OCI-LY3 (cell line): Measurements from ENCODE around the gene SUGP2.

ENCODE experiments used
- H2AFZ ChIP-seq: fragments of 200-600, 300-600 bp; shearing (Covaris generic); 2 replicates; pipeline ENCODE4 v1.6.0; 2014; ENCODE audit warnings: antibody characterized with exemption, low read depth, low read length
- H3K27ac ChIP-seq: fragments of 200-600, 300-600 bp; sonication (generic); 2 replicates; pipeline ENCODE4 v1.5.1; 2014; ENCODE audit warnings: mild to moderate bottlenecking, low read length, moderate library complexity, mixed read lengths
- H3K27me3 ChIP-seq: fragments of 200-600, 300-600 bp; sonication (generic); 2 replicates; pipeline ENCODE4 v1.6.1; 2014; ENCODE audit warnings: low read depth, low read length, mixed read lengths
- H3K36me3 ChIP-seq: fragments of 200-600, 300-600 bp; sonication (generic); replicated peaks from 2 replicates; pipeline ENCODE3; 2014; ENCODE audit warnings: low read depth, low read length, mixed read lengths
- H3K4me1 ChIP-seq: fragments of 300-600, 200-600 bp; sonication (generic); 2 replicates; pipeline ENCODE4 v1.6.1; 2014; ENCODE audit warnings: low read length, mixed read lengths
- H3K4me2 ChIP-seq: fragments of 200-600, 300-600 bp; sonication (generic); 2 replicates; pipeline ENCODE4 v1.6.1; 2014; ENCODE audit warnings: low read length, mixed read lengths
- H3K4me3 ChIP-seq: fragments of 300-600, 200-600 bp; sonication (generic); 2 replicates; pipeline ENCODE4 v1.5.1; 2014; ENCODE audit warnings: antibody characterized with exemption, mild to moderate bottlenecking, low read length, moderate library complexity
- H3K79me2 ChIP-seq: fragments of 300-600, 200-600 bp; shearing (Covaris generic); 2 replicates; pipeline ENCODE4 v1.6.1; 2014; ENCODE audit warnings: mild to moderate bottlenecking, low read length, mixed read lengths
- H3K9ac ChIP-seq: fragments of 300-600, 200-600 bp; shearing (Covaris generic); 2 replicates; pipeline ENCODE4 v1.6.0; 2014; ENCODE audit warnings: mild to moderate bottlenecking, low read length, moderate library complexity
- H3K9me3 ChIP-seq: fragments of 200-600, 300-600 bp; shearing (Covaris generic); 2 replicates; pipeline ENCODE4 v1.6.1; 2014; ENCODE audit warnings: low read length, mixed read lengths; ENCODE audit not compliant: insufficient read depth
- H4K20me1 ChIP-seq: fragments of 200-600, 300-600 bp; sonication (generic); 2 replicates; pipeline ENCODE4 v1.6.1; 2016; ENCODE audit warnings: low read length, mixed read lengths; ENCODE audit not compliant: insufficient read depth
- EZH2phosphoT487 ChIP-seq: fragments of 200-600 bp; shearing (Covaris generic); IDR thresholded peaks from 2 replicates; pipeline ENCODE4 v1.6.1; 2018; ENCODE audit warnings: antibody characterized with exemption, mixed run types, low read depth
- TF ChIP-seq, protein P1 (sequence below): fragments of 200-600, 300-600 bp; sonication (generic); IDR thresholded peaks from 2 replicates; pipeline ENCODE4 v1.5.1; 2014; ENCODE audit warnings: antibody characterized with exemption, low read length, low read depth

SUGP2 gene

DNA sequence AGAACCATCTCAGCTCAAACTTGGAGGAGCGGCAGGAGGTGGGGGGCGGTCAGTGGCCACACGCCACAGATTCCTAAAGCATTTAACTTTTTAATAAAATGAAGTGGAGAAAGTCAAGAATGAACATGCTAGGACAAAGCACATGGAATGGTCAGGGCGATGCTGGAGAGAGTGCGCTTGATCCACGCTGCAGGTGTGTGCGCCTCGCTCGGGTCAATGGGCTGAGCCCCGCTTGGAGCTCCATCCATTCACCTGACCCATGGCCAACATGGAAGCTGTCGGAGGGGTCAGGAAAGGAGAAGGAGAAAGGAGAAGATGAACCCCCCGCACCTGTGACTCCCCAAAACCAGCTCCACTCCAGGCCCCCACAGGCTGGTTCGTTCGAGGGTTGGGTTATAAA lies 41.8 kb downstream of the SUGP2 start:
- H3K4me2 ChIP-seq = no peak overlapping the region
- no peak overlapping the region for H3K4me3 ChIP-seq
- peaks cover 2% of the 10 kb centered on the region; the same call in 1 of the 2 replicates for H3K27me3 ChIP-seq
- H3K9ac ChIP-seq = no peak overlapping the region
- no peaks in the 10 kb centered on the region for H3K9me3 ChIP-seq
- no peaks in the 10 kb centered on the region for H3K4me1 ChIP-seq
- H4K20me1 ChIP-seq = peaks cover 2% of the 10 kb centered on the region
- TF ChIP-seq, protein P1, sequence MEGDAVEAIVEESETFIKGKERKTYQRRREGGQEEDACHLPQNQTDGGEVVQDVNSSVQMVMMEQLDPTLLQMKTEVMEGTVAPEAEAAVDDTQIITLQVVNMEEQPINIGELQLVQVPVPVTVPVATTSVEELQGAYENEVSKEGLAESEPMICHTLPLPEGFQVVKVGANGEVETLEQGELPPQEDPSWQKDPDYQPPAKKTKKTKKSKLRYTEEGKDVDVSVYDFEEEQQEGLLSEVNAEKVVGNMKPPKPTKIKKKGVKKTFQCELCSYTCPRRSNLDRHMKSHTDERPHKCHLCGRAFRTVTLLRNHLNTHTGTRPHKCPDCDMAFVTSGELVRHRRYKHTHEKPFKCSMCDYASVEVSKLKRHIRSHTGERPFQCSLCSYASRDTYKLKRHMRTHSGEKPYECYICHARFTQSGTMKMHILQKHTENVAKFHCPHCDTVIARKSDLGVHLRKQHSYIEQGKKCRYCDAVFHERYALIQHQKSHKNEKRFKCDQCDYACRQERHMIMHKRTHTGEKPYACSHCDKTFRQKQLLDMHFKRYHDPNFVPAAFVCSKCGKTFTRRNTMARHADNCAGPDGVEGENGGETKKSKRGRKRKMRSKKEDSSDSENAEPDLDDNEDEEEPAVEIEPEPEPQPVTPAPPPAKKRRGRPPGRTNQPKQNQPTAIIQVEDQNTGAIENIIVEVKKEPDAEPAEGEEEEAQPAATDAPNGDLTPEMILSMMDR = no peak
- no peak for TF ChIP-seq EZH2phosphoT487
- no peaks in the 10 kb centered on the region for H3K79me2 ChIP-seq
- no peak overlapping the region for H2AFZ ChIP-seq
- peaks cover 42% of the 10 kb centered on the region for H3K36me3 ChIP-seq
- H3K27ac ChIP-seq = no peak overlapping the region

DNA sequence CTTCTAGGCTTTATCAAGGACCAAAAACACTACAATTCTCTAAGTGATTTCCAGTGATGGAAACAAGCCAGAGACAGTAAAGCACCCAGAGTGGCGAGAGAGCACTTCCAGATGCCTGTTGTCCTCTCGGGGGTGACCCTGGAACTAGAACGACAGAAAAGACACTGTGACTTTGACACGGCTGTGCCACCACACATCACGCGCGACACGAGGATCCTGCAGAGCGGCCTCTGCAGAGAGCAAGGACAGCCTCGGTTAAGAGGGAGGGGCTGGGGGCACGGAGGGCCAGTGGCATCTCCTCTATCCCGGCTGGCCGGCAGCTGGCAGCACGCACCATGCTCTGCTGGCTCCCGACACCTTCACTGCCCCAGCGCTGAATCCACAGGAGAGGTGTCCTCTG lies 42.3 kb downstream of the SUGP2 start:
- Histone ChIP-seq H3K79me2 (no peaks in the 10 kb centered on the region), H3K4me1 (no peaks in the 10 kb centered on the region), H3K4me2 (no peak overlapping the region), H4K20me1 (peaks cover 2% of the 10 kb centered on the region), H3K9ac (no peak overlapping the region), H3K9me3 (no peaks in the 10 kb centered on the region), H3K27ac (no peak overlapping the region), H2AFZ (no peak overlapping the region), H3K4me3 (no peak overlapping the region), H3K27me3 (peaks cover 3% of the 10 kb centered on the region; the same call in 1 of the 2 replicates), H3K36me3 (peaks cover 40% of the 10 kb centered on the region)
- no peak for TF ChIP-seq EZH2phosphoT487
- TF ChIP-seq, protein P1 = no peak

DNA sequence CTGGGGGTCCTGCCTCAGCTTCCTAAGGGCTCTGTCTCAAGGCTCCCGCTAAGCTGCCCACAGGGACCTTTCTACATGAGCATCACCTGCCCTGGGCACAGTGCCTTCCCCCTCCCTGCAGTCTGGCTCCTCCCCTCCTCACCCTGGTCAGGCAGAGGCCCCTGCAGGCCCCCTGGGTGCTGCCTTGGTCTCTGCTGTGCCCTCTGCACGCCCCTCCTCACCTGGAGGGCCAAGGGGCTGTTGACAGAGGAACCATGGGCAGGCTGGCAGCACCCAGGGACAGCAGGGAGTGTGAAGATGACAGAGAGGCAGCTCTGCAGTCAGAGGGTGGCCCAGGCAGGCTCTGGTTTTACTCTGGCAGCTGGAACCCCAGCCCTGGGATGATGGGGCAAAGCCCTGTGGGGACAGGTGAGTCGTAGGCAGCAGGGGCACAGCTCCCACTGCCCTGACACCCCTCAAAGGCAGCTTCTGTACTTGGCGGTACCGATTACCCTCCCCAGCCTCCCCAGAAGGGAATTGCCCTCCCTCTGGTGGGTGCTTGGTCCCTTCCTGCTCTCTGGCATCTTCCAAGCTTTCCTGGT lies 43.1 kb downstream of the SUGP2 start:
- Histone ChIP-seq H2AFZ (no peak overlapping the region), H3K4me2 (no peak overlapping the region), H3K27ac (no peak overlapping the region), H3K27me3 (peaks cover 3% of the 10 kb centered on the region; the same call in 1 of the 2 replicates), H3K9ac (no peak overlapping the region), H3K4me3 (no peak overlapping the region), H3K9me3 (no peaks in the 10 kb centered on the region), H4K20me1 (peaks cover 2% of the 10 kb centered on the region), H3K4me1 (no peaks in the 10 kb centered on the region), H3K36me3 (peaks cover 33% of the 10 kb centered on the region), H3K79me2 (no peaks in the 10 kb centered on the region)
- TF ChIP-seq EZH2phosphoT487 = no peak
- TF ChIP-seq, protein P1 = no peak

DNA sequence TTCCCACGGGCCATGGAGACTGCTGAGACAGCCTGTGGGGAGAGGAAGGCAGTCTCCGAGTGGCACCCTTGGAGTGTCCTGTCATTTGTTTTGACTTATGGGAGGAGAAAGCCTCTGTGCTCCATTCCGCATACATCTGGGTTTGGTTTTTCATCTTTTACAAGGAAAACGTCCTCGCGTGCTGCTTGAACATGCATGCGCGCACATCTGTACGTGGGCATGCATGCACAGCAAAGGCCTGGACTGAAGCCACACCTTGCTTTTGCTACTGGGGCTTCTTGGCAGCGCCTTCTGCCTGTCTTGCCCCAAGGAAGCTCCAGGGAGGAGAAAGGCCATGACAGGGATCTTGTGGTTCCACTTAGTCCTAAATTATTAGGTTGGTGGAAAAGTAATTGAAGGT lies 44.0 kb downstream of the SUGP2 start:
- H3K79me2 ChIP-seq = no peaks in the 10 kb centered on the region
- no peak overlapping the region for H3K9ac ChIP-seq
- H3K27ac ChIP-seq = no peak overlapping the region
- peaks cover 26% of the 10 kb centered on the region for H3K36me3 ChIP-seq
- H3K4me2 ChIP-seq = no peak overlapping the region
- H3K4me1 ChIP-seq = no peaks in the 10 kb centered on the region
- no peak overlapping the region for H2AFZ ChIP-seq
- H3K9me3 ChIP-seq = no peaks in the 10 kb centered on the region
- H3K4me3 ChIP-seq = no peak overlapping the region
- TF ChIP-seq, protein P1 = no peak
- TF ChIP-seq EZH2phosphoT487 = no peak
- peaks cover 2% of the 10 kb centered on the region for H4K20me1 ChIP-seq
- peaks cover 5% of the 10 kb centered on the region for H3K27me3 ChIP-seq
